OCI-LY7 (cell line): ENCODE data around the gene SEMA3D.

ENCODE experiments used
- CTCF ChIP-seq: fragments of 200-600 bp; sonication (generic); conservative IDR thresholded peaks from 2 replicates; pipeline ENCODE4 v1.5.1; 2014; ENCODE audit warnings: mild to moderate bottlenecking, antibody characterized with exemption, low read length, moderate library complexity, mixed read lengths
- EZH2phosphoT487 ChIP-seq: fragments of 200-600 bp; sonication (generic); IDR thresholded peaks from 2 replicates; pipeline ENCODE4 v1.6.1; 2018; ENCODE audit warnings: low read depth, borderline replicate concordance, mild to moderate bottlenecking, mixed run types, antibody characterized with exemption, low read length, moderate library complexity, mixed read lengths

- TF ChIP-seq CTCF (no peak), EZH2phosphoT487 (no peak)
Observed at GRCh38 chr7:85144771-85145170, 42.1 kb downstream of the SEMA3D start.
